Left lung (tissue), 10 donors: Measurements from ENCODE around the gene ADSS1. TPM values are rescaled to one million over a fixed set of nuclear protein-coding genes. Genes with fewer than 3 reads are reported as not detected.

Source experiments
- ATAC-seq: fragments of 200-7000 bp; cut with Tn5 transposase; one replicate; pipeline ENCODE4 v1.9.1; 2020; ENCODE audit warnings: moderate library complexity
- DNase-seq, 4 donors: peaks; one replicate each; pipeline ENCODE4 v3.0.0-alpha.2; 2013 to 2020
- H3K27ac ChIP-seq, 2 donors: fragments of 200-600 bp; sonication (generic) in 1 of 2; one replicate each; pipeline versions ENCODE4 v1.5.0 to v1.8.0; 2020 to 2021
- H3K27me3 ChIP-seq, 2 donors: fragments of 200-600 bp; sonication (generic) in 1 of 2; one replicate each; pipeline versions ENCODE4 v1.5.0 to v1.8.0; 2020 to 2021
- H3K36me3 ChIP-seq, 2 donors: fragments of 200-600 bp; sonication (generic) in 1 of 2; one replicate each; pipeline versions ENCODE4 v1.5.0 to v1.8.0; 2020 to 2021
- H3K4me1 ChIP-seq, 2 donors: fragments of 200-600 bp; one replicate each; pipeline ENCODE4 v1.8.0; 2021
- H3K4me3 ChIP-seq, 2 donors: fragments of 200-600 bp; sonication (generic) in 1 of 2; one replicate each; pipeline versions ENCODE4 v1.5.0 to v1.8.0; 2020 to 2021; ENCODE audit warnings: mild to moderate bottlenecking in 1 of 2
- H3K9me3 ChIP-seq, 2 donors: fragments of 200-600 bp; sonication (generic) in 1 of 2; one replicate each; pipeline versions ENCODE4 v1.5.0 to v1.8.0; 2020 to 2021
- intact Hi-C, 2 donors: fragments of 100-400 bp; cut with DNase I; formaldehyde crosslinking; loops; one replicate each; pipeline versions ENCODE4 v1.11.2 to v1.14.2; 2022
- polyA plus RNA-seq, 6 donors: library from polyadenylated mRNA; unstranded; fragments of 120-200 nt; gene quantifications; one replicate each; pipeline ENCODE4 v1.2.1, GENCODE V29; 2013; ENCODE audit not compliant: insufficient read length in 6 of 6
- total RNA-seq, 2 donors: library from RNA; stranded (reverse); fragmentation: NEBNext Ultra II Directional; extraction: Animal tissue kit (Norgen Biotek cat#: 25700); gene quantifications; one replicate each; pipeline ENCODE4 v1.2.1, GENCODE V29; 2021
- TF ChIP-seq, protein P1 (sequence below), 2 donors: fragments of 200-600 bp; sonication (generic) in 1 of 2; IDR thresholded peaks; one replicate each; pipeline versions ENCODE4 v1.5.0 to v1.8.0; 2021; ENCODE audit warnings: antibody characterized with exemption in 2 of 2
- donor health status: DM: no; HTN: yes; CAD: no.
- donor health status: DM: no; HTN: no; CAD: no.

ADSS1 gene
- total and polyA plus RNA-seq, 8 donors = 5.2 to 16.6 (median 11.2) TPM

DNA sequence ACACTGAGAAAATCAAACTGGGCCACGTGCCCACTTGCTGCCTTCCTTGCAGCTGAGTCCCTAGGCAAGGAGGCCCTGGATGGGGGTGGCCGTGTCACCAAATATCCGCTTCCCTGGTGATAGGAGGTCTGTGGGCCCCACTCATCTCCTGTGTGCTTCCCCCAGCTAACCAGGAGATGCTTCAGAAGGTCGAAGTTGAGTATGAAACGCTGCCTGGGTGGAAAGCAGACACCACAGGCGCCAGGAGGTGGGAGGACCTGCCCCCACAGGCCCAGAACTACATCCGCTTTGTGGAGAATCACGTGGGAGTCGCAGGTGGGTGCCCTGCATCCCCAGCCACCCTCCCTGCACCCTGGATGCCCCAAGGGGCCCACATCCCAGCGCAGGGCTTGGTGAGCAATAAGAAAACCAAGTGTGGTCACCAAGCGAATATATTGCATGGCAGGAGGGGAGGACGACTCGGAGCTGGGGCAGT, 22.1 kb downstream of the ADSS1 start:
- H3K27ac ChIP-seq = peak overlapping the region in 1 of 2 donors; percentile 70
- H3K36me3 ChIP-seq = no peaks in the 10 kb centered on the region
- no peaks in the 10 kb centered on the region for H3K27me3 ChIP-seq
- DNase-seq (peak in 1 of 4 donors; percentile 40), ATAC-seq (no peak)
- H3K4me3 ChIP-seq = no peak overlapping the region
- intact Hi-C loops = no loop called here
- TF ChIP-seq, protein P1, sequence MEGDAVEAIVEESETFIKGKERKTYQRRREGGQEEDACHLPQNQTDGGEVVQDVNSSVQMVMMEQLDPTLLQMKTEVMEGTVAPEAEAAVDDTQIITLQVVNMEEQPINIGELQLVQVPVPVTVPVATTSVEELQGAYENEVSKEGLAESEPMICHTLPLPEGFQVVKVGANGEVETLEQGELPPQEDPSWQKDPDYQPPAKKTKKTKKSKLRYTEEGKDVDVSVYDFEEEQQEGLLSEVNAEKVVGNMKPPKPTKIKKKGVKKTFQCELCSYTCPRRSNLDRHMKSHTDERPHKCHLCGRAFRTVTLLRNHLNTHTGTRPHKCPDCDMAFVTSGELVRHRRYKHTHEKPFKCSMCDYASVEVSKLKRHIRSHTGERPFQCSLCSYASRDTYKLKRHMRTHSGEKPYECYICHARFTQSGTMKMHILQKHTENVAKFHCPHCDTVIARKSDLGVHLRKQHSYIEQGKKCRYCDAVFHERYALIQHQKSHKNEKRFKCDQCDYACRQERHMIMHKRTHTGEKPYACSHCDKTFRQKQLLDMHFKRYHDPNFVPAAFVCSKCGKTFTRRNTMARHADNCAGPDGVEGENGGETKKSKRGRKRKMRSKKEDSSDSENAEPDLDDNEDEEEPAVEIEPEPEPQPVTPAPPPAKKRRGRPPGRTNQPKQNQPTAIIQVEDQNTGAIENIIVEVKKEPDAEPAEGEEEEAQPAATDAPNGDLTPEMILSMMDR (IDR thresholded peaks at IDR 0.05) = no peak
- H3K4me1 ChIP-seq = no peaks in the 10 kb centered on the region
- no peaks in the 10 kb centered on the region for H3K9me3 ChIP-seq

GRCh38 chr14:104746934-104747481, 23.0 kb downstream of the ADSS1 start:
- no peak overlapping the region for H3K4me3 ChIP-seq
- DNase-seq (peak in 3 of 4 donors; percentile 51 to 89 (median 70)), ATAC-seq (peak; percentile 44)
- no peaks in the 10 kb centered on the region for H3K9me3 ChIP-seq
- TF ChIP-seq, protein P1 (IDR thresholded peaks at IDR 0.05) = no peak
- peaks cover 0 to 3% of the 10 kb centered on the region in 2 donors for H3K4me1 ChIP-seq
- no peaks in the 10 kb centered on the region for H3K36me3 ChIP-seq
- intact Hi-C loops = no loop called here
- peak overlapping the region in 1 of 2 donors; percentile 70 for H3K27ac ChIP-seq
- H3K27me3 ChIP-seq = no peaks in the 10 kb centered on the region

DNA sequence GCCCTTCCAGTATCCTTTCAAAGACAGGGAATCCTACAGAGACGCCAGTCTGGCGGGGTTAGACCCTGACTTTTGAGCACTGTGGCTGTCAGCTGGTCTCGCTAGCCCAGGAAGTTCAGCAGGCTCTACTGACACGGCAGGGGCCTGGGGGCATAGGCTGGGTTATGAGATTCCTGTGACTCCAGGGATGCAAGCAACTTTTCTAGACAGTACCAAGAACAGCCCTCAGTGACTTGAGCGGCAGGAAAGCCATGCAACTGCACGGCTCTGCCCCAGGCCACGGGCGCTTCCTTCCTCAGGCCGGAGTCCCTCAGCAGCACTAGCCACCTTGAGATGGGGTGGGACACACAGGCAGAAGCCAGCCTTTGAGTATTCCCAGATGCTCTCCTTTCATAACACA, 23.8 kb downstream of the ADSS1 start:
- Histone ChIP-seq H3K4me1 (peaks cover 0 to 5% of the 10 kb centered on the region in 2 donors), H3K9me3 (no peaks in the 10 kb centered on the region), H3K36me3 (no peaks in the 10 kb centered on the region), H3K27me3 (no peaks in the 10 kb centered on the region), H3K27ac (peak overlapping the region in 1 of 2 donors; percentile 70), H3K4me3 (no peak overlapping the region)
- TF ChIP-seq, protein P1 (IDR thresholded peaks at IDR 0.05) = no peak
- intact Hi-C loops = no loop called here
- DNase-seq = peak in 1 of 4 donors; percentile 53
- no peak for ATAC-seq

- no peak overlapping the region for H3K27ac ChIP-seq
Observed at GRCh38 chr14:104749111-104749649, 25.2 kb downstream of the ADSS1 start.

More at GRCh38 chr14:104749111-104749649, 25.2 kb downstream of the ADSS1 start:
- H3K27me3 ChIP-seq = no peaks in the 10 kb centered on the region
- DNase-seq (peak in 1 of 4 donors; percentile 74), ATAC-seq (no peak)
- TF ChIP-seq, protein P1 (IDR thresholded peaks at IDR 0.05) = no peak
- intact Hi-C loops = no loop called here
- no peak overlapping the region for H3K4me3 ChIP-seq
- H3K36me3 ChIP-seq = no peaks in the 10 kb centered on the region
- no peaks in the 10 kb centered on the region for H3K9me3 ChIP-seq
- peaks cover 4 to 14% of the 10 kb centered on the region in 2 donors for H3K4me1 ChIP-seq
